Brain microvascular endothelial cell (primary cell): Measurements from ENCODE around the gene MRPL55.

Experiments
- DNase-seq: peaks from one replicate; pipeline ENCODE4 v3.0.0-alpha.2; 2020
- H3K27ac ChIP-seq: fragments of 250-450 bp; sonication (Bioruptor Pico); 2 replicates; pipeline ENCODE4 v1.5.1; 2020; ENCODE audit warnings: mild to moderate bottlenecking, moderate library complexity
- H3K27me3 ChIP-seq: fragments of 250-450 bp; sonication (Bioruptor Pico); replicated peaks from 2 replicates; pipeline ENCODE4 v1.5.1; 2020; ENCODE audit warnings: mild to moderate bottlenecking
- H3K36me3 ChIP-seq: fragments of 250-450 bp; sonication (Bioruptor Pico); replicated peaks from 2 replicates; pipeline ENCODE4 v1.5.1; 2020; ENCODE audit warnings: mild to moderate bottlenecking
- H3K4me3 ChIP-seq: 2 replicates; pipeline ENCODE4 v1.5.1; 2011; ENCODE audit warnings: low read depth, mild to moderate bottlenecking, control low read depth, low read length, moderate library complexity
- in situ Hi-C: cut with HindIII; loops from 2 replicates; pipeline ENCODE4 v1.10.0; 2017; ENCODE audit warnings: low sequenced_read_pairs, low pct_ligation_motif_present
- TF ChIP-seq, protein P1 (sequence below): IDR thresholded peaks from 2 replicates; pipeline ENCODE4 v1.5.1; 2011; ENCODE audit warnings: low read depth, mild to moderate bottlenecking, moderate library complexity, low read length, control low read depth, inconsistent platforms; ENCODE audit errors: missing control alignments

MRPL55 gene

DNA sequence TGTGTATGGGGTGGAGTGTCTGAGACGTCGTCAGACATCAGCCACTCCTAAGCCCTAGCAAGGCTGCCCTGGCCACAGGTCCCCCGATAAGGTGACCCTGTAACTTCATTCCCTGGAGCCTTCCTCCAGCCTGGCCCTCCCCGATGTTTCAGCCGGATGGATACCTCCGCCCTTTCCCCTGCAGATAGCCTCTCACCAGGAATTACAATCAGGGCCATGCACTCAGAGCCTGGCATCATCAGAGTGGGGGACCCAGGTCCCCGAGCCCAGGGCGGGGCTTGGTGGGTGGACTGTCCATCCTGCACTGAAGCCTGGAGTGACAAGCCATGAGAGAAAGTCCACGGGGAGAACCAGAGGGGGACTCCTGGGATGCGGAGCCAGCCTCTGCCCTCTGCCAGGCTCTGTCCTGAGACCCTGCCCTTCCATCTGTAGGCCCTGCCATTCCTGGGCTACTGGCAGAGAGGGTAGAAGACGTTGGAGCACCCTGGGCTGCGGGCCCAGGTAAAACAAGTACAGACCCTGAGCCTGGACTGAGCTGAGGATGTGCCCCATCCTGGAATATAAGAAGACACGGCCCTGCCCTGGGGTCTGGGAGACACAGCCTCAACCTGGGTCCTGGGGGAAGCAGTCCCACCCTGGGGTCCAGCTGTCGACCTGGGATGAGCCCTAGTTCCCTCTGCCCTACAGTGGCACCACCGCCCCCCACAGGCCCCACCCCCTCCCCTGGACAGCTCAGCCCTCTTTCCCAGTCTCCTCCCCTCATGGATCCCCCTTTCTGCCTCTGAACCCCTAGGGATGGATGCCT lies 43.4 kb downstream of the MRPL55 start:
- TF ChIP-seq, protein P1, sequence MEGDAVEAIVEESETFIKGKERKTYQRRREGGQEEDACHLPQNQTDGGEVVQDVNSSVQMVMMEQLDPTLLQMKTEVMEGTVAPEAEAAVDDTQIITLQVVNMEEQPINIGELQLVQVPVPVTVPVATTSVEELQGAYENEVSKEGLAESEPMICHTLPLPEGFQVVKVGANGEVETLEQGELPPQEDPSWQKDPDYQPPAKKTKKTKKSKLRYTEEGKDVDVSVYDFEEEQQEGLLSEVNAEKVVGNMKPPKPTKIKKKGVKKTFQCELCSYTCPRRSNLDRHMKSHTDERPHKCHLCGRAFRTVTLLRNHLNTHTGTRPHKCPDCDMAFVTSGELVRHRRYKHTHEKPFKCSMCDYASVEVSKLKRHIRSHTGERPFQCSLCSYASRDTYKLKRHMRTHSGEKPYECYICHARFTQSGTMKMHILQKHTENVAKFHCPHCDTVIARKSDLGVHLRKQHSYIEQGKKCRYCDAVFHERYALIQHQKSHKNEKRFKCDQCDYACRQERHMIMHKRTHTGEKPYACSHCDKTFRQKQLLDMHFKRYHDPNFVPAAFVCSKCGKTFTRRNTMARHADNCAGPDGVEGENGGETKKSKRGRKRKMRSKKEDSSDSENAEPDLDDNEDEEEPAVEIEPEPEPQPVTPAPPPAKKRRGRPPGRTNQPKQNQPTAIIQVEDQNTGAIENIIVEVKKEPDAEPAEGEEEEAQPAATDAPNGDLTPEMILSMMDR, result no peak
- H3K4me3 ChIP-seq, result no peak overlapping the region
- in situ Hi-C loops, result no loop called here
- DNase-seq, result no peak
- no peak overlapping the region for H3K27ac ChIP-seq
- peaks cover 5% of the 10 kb centered on the region for H3K27me3 ChIP-seq
- no peaks in the 10 kb centered on the region for H3K36me3 ChIP-seq

GRCh38 chr1:228064741-228065542 lies 44.2 kb downstream of the MRPL55 start:
- peaks cover 10% of the 10 kb centered on the region for H3K27me3 ChIP-seq
- in situ Hi-C loops, result no loop called here
- H3K36me3 ChIP-seq, result no peaks in the 10 kb centered on the region
- DNase-seq, result no peak
- no peak overlapping the region for H3K27ac ChIP-seq
- TF ChIP-seq, protein P1, result no peak
- no peak overlapping the region for H3K4me3 ChIP-seq

GRCh38 chr1:228064296-228064695 lies 44.8 kb downstream of the MRPL55 start:
- in situ Hi-C loops, result no loop called here
- Histone ChIP-seq H3K4me3 (no peak overlapping the region), H3K36me3 (no peaks in the 10 kb centered on the region), H3K27ac (no peak overlapping the region), H3K27me3 (peaks cover 16% of the 10 kb centered on the region)
- DNase-seq, result no peak
- TF ChIP-seq, protein P1, result no peak

GRCh38 chr1:228063251-228064191 lies 45.6 kb downstream of the MRPL55 start:
- no peak overlapping the region for H3K4me3 ChIP-seq
- peaks cover 24% of the 10 kb centered on the region for H3K27me3 ChIP-seq
- DNase-seq, result no peak
- TF ChIP-seq, protein P1, result no peak
- in situ Hi-C loops, result no loop called here
- H3K36me3 ChIP-seq, result no peaks in the 10 kb centered on the region
- H3K27ac ChIP-seq, result no peak overlapping the region

- H3K4me3 ChIP-seq, result no peak overlapping the region
- in situ Hi-C loops, result no loop called here
- no peak overlapping the region for H3K27ac ChIP-seq
- peaks cover 29% of the 10 kb centered on the region for H3K27me3 ChIP-seq
- no peaks in the 10 kb centered on the region for H3K36me3 ChIP-seq
- TF ChIP-seq, protein P1, result peak; percentile 5
- DNase-seq, result no peak
Measured at GRCh38 chr1:228062812-228063211, 46.3 kb downstream of the MRPL55 start.
